ENCODE results near the gene C9orf85.
"Not testable (repeated sequence)": the region's sequence is repeated elsewhere in the genome, so short reads cannot be mapped to it uniquely, and the experiment has no call there.

Gene C9orf85

GRCh38 chr9:71937898-71938297 is 26.5 kb downstream of the C9orf85 start:
- Histone ChIP-seq H3K36me3 (ENCODE audit: insufficient read depth, low read length) (peaks cover 5% of the 10 kb centered on the region; the same call in 1 of the 2 replicates), H3K27ac (peak overlapping the region; percentile 47; the same call in 1 of the 2 replicates), H3K9me3 (ENCODE audit: low read depth, low read length) (no peaks in the 10 kb centered on the region; the same call in 1 of the 2 replicates), H3K9ac (ENCODE audit: insufficient read length) (peak overlapping the region; percentile 20), H3K4me3 (peak overlapping the region; percentile 14; the same call in 1 of the 2 replicates)
- no peak for DNase-seq (ENCODE audit: low read depth, low spot score)
- TF ChIP-seq EZH2 (IDR thresholded peaks at IDR 0.05) (no peak), FOXP2 (optimal IDR thresholded peaks at IDR 0.05; ENCODE audit: control extremely low read depth, extremely low read length, insufficient read depth) (no peak), POLR2AphosphoS5 (IDR thresholded peaks at IDR 0.05; ENCODE audit: borderline replicate concordance, low read depth, low read length) (no peak)

- TF ChIP-seq FOXP2 (optimal IDR thresholded peaks at IDR 0.05; ENCODE audit: control extremely low read depth, extremely low read length, insufficient read depth), result no peak
- no peak for TF ChIP-seq POLR2AphosphoS5 (IDR thresholded peaks at IDR 0.05; ENCODE audit: borderline replicate concordance, low read depth, low read length)
- TF ChIP-seq EZH2 (IDR thresholded peaks at IDR 0.05), result no peak
- Histone ChIP-seq H3K4me3 (no peak overlapping the region), H3K9me3 (ENCODE audit: low read depth, low read length) (no peaks in the 10 kb centered on the region), H3K36me3 (ENCODE audit: insufficient read depth, low read length) (no peaks in the 10 kb centered on the region), H3K9ac (ENCODE audit: insufficient read length) (no peak overlapping the region), H3K27ac (no peak overlapping the region)
- no peak for DNase-seq (ENCODE audit: low read depth, low spot score)
Observed at GRCh38 chr9:71941060-71941568, 29.7 kb downstream of the C9orf85 start.

- DNase-seq (ENCODE audit: low read depth, low spot score), result no peak
- Histone ChIP-seq H3K4me3 (no peak overlapping the region), H3K9ac (ENCODE audit: insufficient read length) (no peak overlapping the region), H3K36me3 (ENCODE audit: insufficient read depth, low read length) (no peaks in the 10 kb centered on the region; the same call in 1 of the 2 replicates), H3K9me3 (ENCODE audit: low read depth, low read length) (no peaks in the 10 kb centered on the region), H3K27ac (no peak overlapping the region)
- TF ChIP-seq EZH2 (IDR thresholded peaks at IDR 0.05) (no peak), POLR2AphosphoS5 (IDR thresholded peaks at IDR 0.05; ENCODE audit: borderline replicate concordance, low read depth, low read length) (no peak), FOXP2 (optimal IDR thresholded peaks at IDR 0.05; ENCODE audit: control extremely low read depth, extremely low read length, insufficient read depth) (no peak)
Observed at GRCh38 chr9:71941998-71942567, 30.6 kb downstream of the C9orf85 start.

GRCh38 chr9:71944754-71945375 is 33.4 kb downstream of the C9orf85 start:
- Histone ChIP-seq H3K4me3 (no peak overlapping the region), H3K9me3 (ENCODE audit: low read depth, low read length) (no peaks in the 10 kb centered on the region), H3K36me3 (ENCODE audit: insufficient read depth, low read length) (peaks cover 7% of the 10 kb centered on the region; the same call in 1 of the 2 replicates), H3K9ac (ENCODE audit: insufficient read length) (no peak overlapping the region), H3K27ac (no peak overlapping the region)
- TF ChIP-seq POLR2AphosphoS5 (IDR thresholded peaks at IDR 0.05; ENCODE audit: borderline replicate concordance, low read depth, low read length), result no peak
- no peak for TF ChIP-seq EZH2 (IDR thresholded peaks at IDR 0.05)
- no peak for TF ChIP-seq FOXP2 (optimal IDR thresholded peaks at IDR 0.05; ENCODE audit: control extremely low read depth, extremely low read length, insufficient read depth)
- DNase-seq (ENCODE audit: low read depth, low spot score), result no peak

GRCh38 chr9:71954652-71955051 is 43.2 kb downstream of the C9orf85 start:
- H3K36me3 ChIP-seq (ENCODE audit: insufficient read depth, low read length); H3K4me3 ChIP-seq; H3K9ac ChIP-seq (ENCODE audit: insufficient read length); H3K27ac ChIP-seq; H3K9me3 ChIP-seq (ENCODE audit: low read depth, low read length); DNase-seq (ENCODE audit: low read depth, low spot score): not testable (repeated sequence)

- Histone ChIP-seq H3K9ac (ENCODE audit: insufficient read length) (no peak overlapping the region), H3K4me3 (no peak overlapping the region), H3K9me3 (ENCODE audit: low read depth, low read length) (no peaks in the 10 kb centered on the region), H3K36me3 (ENCODE audit: insufficient read depth, low read length) (no peaks in the 10 kb centered on the region), H3K27ac (no peak overlapping the region)
- no peak for DNase-seq (ENCODE audit: low read depth, low spot score)
- TF ChIP-seq FOXP2 (optimal IDR thresholded peaks at IDR 0.05; ENCODE audit: control extremely low read depth, extremely low read length, insufficient read depth) (no peak), EZH2 (IDR thresholded peaks at IDR 0.05) (no peak), POLR2AphosphoS5 (IDR thresholded peaks at IDR 0.05; ENCODE audit: borderline replicate concordance, low read depth, low read length) (no peak)
Observed at GRCh38 chr9:71955300-71955915, 44.0 kb downstream of the C9orf85 start.

GRCh38 chr9:71962328-71962727 is 50.9 kb downstream of the C9orf85 start:
- H3K4me3 ChIP-seq, result no peak overlapping the region
- TF ChIP-seq EZH2 (IDR thresholded peaks at IDR 0.05) (no peak), FOXP2 (optimal IDR thresholded peaks at IDR 0.05; ENCODE audit: control extremely low read depth, extremely low read length, insufficient read depth) (no peak), POLR2AphosphoS5 (IDR thresholded peaks at IDR 0.05; ENCODE audit: borderline replicate concordance, low read depth, low read length) (no peak)
- peaks cover 6% of the 10 kb centered on the region; the same call in 1 of the 2 replicates for H3K36me3 ChIP-seq (ENCODE audit: insufficient read depth, low read length)
- no peak overlapping the region for H3K9ac ChIP-seq (ENCODE audit: insufficient read length)
- H3K27ac ChIP-seq, result no peak overlapping the region
- DNase-seq (ENCODE audit: low read depth, low spot score), result no peak
- no peaks in the 10 kb centered on the region for H3K9me3 ChIP-seq (ENCODE audit: low read depth, low read length)

GRCh38 chr9:71963471-71963996 is 52.1 kb downstream of the C9orf85 start:
- H3K4me3 ChIP-seq; DNase-seq (ENCODE audit: low read depth, low spot score); H3K9me3 ChIP-seq (ENCODE audit: low read depth, low read length); H3K9ac ChIP-seq (ENCODE audit: insufficient read length); H3K36me3 ChIP-seq (ENCODE audit: insufficient read depth, low read length); H3K27ac ChIP-seq: not testable (repeated sequence)
